ENCODE results near the gene ESRRA.

- TF ChIP-seq MEF2A (IDR thresholded peaks at IDR 0.05; ENCODE audit: insufficient read depth, low read depth, low read length) (no peak), MTA2 (IDR thresholded peaks at IDR 0.05; ENCODE audit: low read depth) (no peak), ZNF274 (IDR thresholded peaks at IDR 0.05; ENCODE audit: insufficient read depth, insufficient read length) (no peak), CHD2 (IDR thresholded peaks at IDR 0.05; ENCODE audit: borderline replicate concordance, low read depth, low read length) (no peak), ZBTB11 (CRISPR knock-in tag; IDR thresholded peaks at IDR 0.05) (no peak), CTCF (IDR thresholded peaks at IDR 0.05 in 2 of 3, conservative IDR thresholded peaks at IDR 0.05 in 1 of 3; ENCODE audit: control insufficient read depth in 2 of 3, extremely low read depth in 1 of 3, insufficient read depth in 1 of 3, low read depth in 3 of 3, low read length in 3 of 3) (no peak), TCF12 (IDR thresholded peaks at IDR 0.05; ENCODE audit: low read depth, low read length) (no peak)
These were observed 14.7 kb upstream of the ESRRA start for GRCh38 chr11:64290352-64291261.
